GM20431 (cell line): ENCODE results near the gene VTI1B.

Experiments used
- in situ Hi-C: fragments of 300-500 bp; cut with MseI, MboI; formaldehyde crosslinking; loops from one replicate; pipeline ENCODE4 v1.15.0; 2020; ENCODE audit warnings: low sequenced_read_pairs; ENCODE audit not compliant: unreplicated experiment

The VTI1B gene

GRCh38 chr14:67674480-67675218 is at the start of gene VTI1B:
TSS of gene VTI1B (minus strand) at chr14:67674632. CDS start at chr14:67674489, 143 bp downstream.
- in situ Hi-C loops: no loop called here

GRCh38 chr14:67722293-67722692 is 47.9 kb upstream of the VTI1B start:
- in situ Hi-C loops: loop anchor here (25.0 kb wide), 1 partner anchor 310 kb away; the partner anchor contains the start of gene PLEK2

GRCh38 chr14:67721875-67722274 is 47.4 kb upstream of the VTI1B start:
- in situ Hi-C loops: loop anchor here (25.0 kb wide), 1 partner anchor 310 kb away; the partner anchor contains the start of gene PLEK2

- in situ Hi-C loops: loop anchor here (25.0 kb wide), 1 partner anchor 308 kb away; the partner anchor contains the start of gene PLEK2
Measured at GRCh38 chr14:67719866-67720265, 45.4 kb upstream of the VTI1B start.

GRCh38 chr14:67719385-67719784 is 45.0 kb upstream of the VTI1B start:
- in situ Hi-C loops: loop anchor here (25.0 kb wide), 1 partner anchor 307 kb away; the partner anchor contains the start of gene PLEK2

- in situ Hi-C loops: loop anchor here (25.0 kb wide), 1 partner anchor 306 kb away; the partner anchor contains the start of gene PLEK2
Measured at GRCh38 chr14:67718265-67718664, 43.8 kb upstream of the VTI1B start.

- in situ Hi-C loops: loop anchor here (25.0 kb wide), 1 partner anchor 305 kb away; the partner anchor contains the start of gene PLEK2
Measured at GRCh38 chr14:67717048-67717447, 42.6 kb upstream of the VTI1B start.

- in situ Hi-C loops: loop anchor here (25.0 kb wide), 1 partner anchor 298 kb away; the partner anchor contains the start of gene PLEK2
Measured at GRCh38 chr14:67710209-67710608, 35.8 kb upstream of the VTI1B start.

GRCh38 chr14:67709796-67710195 is 35.4 kb upstream of the VTI1B start:
- in situ Hi-C loops: loop anchor here (25.0 kb wide), 1 partner anchor 297 kb away; the partner anchor contains the start of gene PLEK2

GRCh38 chr14:67709346-67709745 is 34.9 kb upstream of the VTI1B start:
- in situ Hi-C loops: loop anchor here (25.0 kb wide), 1 partner anchor 297 kb away; the partner anchor contains the start of gene PLEK2

GRCh38 chr14:67705211-67705610 is 30.8 kb upstream of the VTI1B start:
- in situ Hi-C loops: loop anchor here (25.0 kb wide), 1 partner anchor 293 kb away; the partner anchor contains the start of gene PLEK2

GRCh38 chr14:67704484-67705089 is 30.2 kb upstream of the VTI1B start:
- in situ Hi-C loops: loop anchor here (25.0 kb wide), 1 partner anchor 292 kb away; the partner anchor contains the start of gene PLEK2

GRCh38 chr14:67703997-67704396 is 29.6 kb upstream of the VTI1B start:
- in situ Hi-C loops: loop anchor here (25.0 kb wide), 1 partner anchor 292 kb away; the partner anchor contains the start of gene PLEK2

- in situ Hi-C loops: loop anchor here (25.0 kb wide), 1 partner anchor 289 kb away; the partner anchor contains the start of gene PLEK2
Measured at GRCh38 chr14:67701492-67701891, 27.1 kb upstream of the VTI1B start, which contains the start of gene RDH12. TSS of gene RDH12 (plus strand) at chr14:67701886. CDS start at chr14:67722643, 20,757 bp downstream.

- in situ Hi-C loops: no loop called here
Measured at GRCh38 chr14:67698179-67698578, 23.7 kb upstream of the VTI1B start.

- in situ Hi-C loops: no loop called here
Measured at GRCh38 chr14:67697006-67697405, 22.6 kb upstream of the VTI1B start.

- in situ Hi-C loops: no loop called here
Measured at GRCh38 chr14:67695394-67695949, 21.0 kb upstream of the VTI1B start, which contains the start of gene RDH11. TSS of gene RDH11 (minus strand) at chr14:67695764. CDS start at chr14:67695703, 61 bp downstream.

- in situ Hi-C loops: no loop called here
Measured at GRCh38 chr14:67694791-67695393, 20.5 kb upstream of the VTI1B start.

GRCh38 chr14:67690011-67690410 is 15.6 kb upstream of the VTI1B start:
- in situ Hi-C loops: no loop called here

GRCh38 chr14:67683842-67684241 is 9.4 kb upstream of the VTI1B start:
- in situ Hi-C loops: no loop called here
